Endothelial cell of umbilical vein (primary cell): ENCODE results near the gene CCDC196. TPM values are rescaled to one million over a fixed set of nuclear protein-coding genes. Genes with fewer than 3 reads are reported as not detected.

Experiments used
- BruUV-seq: library from RNA; stranded (reverse); fragments of 400-500 nt; replicated peaks from 2 replicates; lab custom pipeline; 2021; lab: Mats Ljungman, UMichigan
- CTCF ChIA-PET: fragments of 300-600, 350-600 bp; sonication (Branson Sonifier 250); formaldehyde crosslinking; loops from one replicate; lab custom pipeline; 2021; ENCODE audit warnings: antibody characterized with exemption, inconsistent platforms; lab: Charles Lee
- POLR2A ChIA-PET: fragments of 300-600, 350-600 bp; sonication (Branson Sonifier 250); formaldehyde crosslinking; loops from one replicate; lab custom pipeline; 2021; ENCODE audit warnings: antibody characterized with exemption, inconsistent platforms; lab: Charles Lee
- DNase-seq: peaks from one replicate; pipeline ENCODE4 v3.0.0-alpha.2; 2011; ENCODE audit warnings: low read depth, low spot score
- FAIRE-seq: peaks from 2 replicates; lab custom pipeline; 2011; peaks lifted over from hg19 to GRCh38; lab: Jason Lieb, UNC
- H2AFZ ChIP-seq: 2 replicates; pipeline ENCODE4 v1.6.0; 2012; ENCODE audit warnings: low read depth, low read length, control low read depth, inconsistent platforms
- H3K27ac ChIP-seq: 2 replicates; pipeline ENCODE4 v1.5.1; 2011; ENCODE audit warnings: low read depth, mild to moderate bottlenecking, control low read depth, low read length, moderate library complexity; ENCODE audit not compliant: insufficient read depth
- H3K27me3 ChIP-seq, 2 experiments: 2 replicates each; pipeline versions ENCODE4 v1.6.0 to v1.6.1; 2011; ENCODE audit warnings: low read length in 2 of 2, mixed read lengths in 1 of 2; ENCODE audit not compliant: control insufficient read depth in 2 of 2, insufficient read depth in 2 of 2
- H3K36me3 ChIP-seq, 2 experiments: 2 replicates in 1 of 2; 3 replicates in 1 of 2; pipeline ENCODE4 v1.5.1; 2011; ENCODE audit warnings: low read length in 2 of 2, mild to moderate bottlenecking in 1 of 2, moderate library complexity in 1 of 2; ENCODE audit not compliant: control insufficient read depth in 2 of 2, insufficient read depth in 2 of 2; ENCODE audit errors: extremely low read depth in 1 of 2
- H3K4me1 ChIP-seq: 3 replicates; pipeline ENCODE4 v1.5.1; 2011; ENCODE audit warnings: mild to moderate bottlenecking, low read length; ENCODE audit not compliant: control insufficient read depth, insufficient read depth; ENCODE audit errors: extremely low read depth
- H3K4me2 ChIP-seq: 2 replicates; pipeline ENCODE4 v1.6.1; 2011; ENCODE audit warnings: low read length, control low read depth, mixed read lengths; ENCODE audit not compliant: insufficient read depth
- H3K4me3 ChIP-seq, 3 experiments: fragments of 200-600 bp in 1 of 3; sonication (generic), shearing (Covaris generic) in 1 of 3; replicated peaks in 1 of 3; 2 replicates each; pipeline ENCODE4 v1.5.1; 2011 to 2016; ENCODE audit warnings: control low read depth in 3 of 3, low read length in 3 of 3, mild to moderate bottlenecking in 2 of 3, inconsistent platforms in 1 of 3, low read depth in 1 of 3, moderate library complexity in 1 of 3; ENCODE audit not compliant: insufficient read depth in 1 of 3
- H3K79me2 ChIP-seq: 2 replicates; pipeline ENCODE4 v1.6.0; 2012; ENCODE audit warnings: low read length, inconsistent platforms; ENCODE audit not compliant: control insufficient read depth, insufficient read depth
- H3K9ac ChIP-seq: replicated peaks from 2 replicates; pipeline ENCODE3; 2011; ENCODE audit warnings: low read length, control low read depth; ENCODE audit not compliant: insufficient read depth; ENCODE audit errors: extremely low read depth
- H3K9me1 ChIP-seq: replicated peaks from 3 replicates; pipeline ENCODE4 v1.6.0; 2011; ENCODE audit warnings: mild to moderate bottlenecking, low read length; ENCODE audit not compliant: control insufficient read depth, insufficient read depth; ENCODE audit errors: extremely low read depth
- H3K9me3 ChIP-seq: replicated peaks from 2 replicates; pipeline ENCODE4 v1.5.1; 2012; ENCODE audit warnings: low read length, inconsistent platforms; ENCODE audit not compliant: control insufficient read depth, insufficient read depth
- H4K20me1 ChIP-seq: replicated peaks from 2 replicates; pipeline ENCODE3; 2011; ENCODE audit warnings: mild to moderate bottlenecking, low read length; ENCODE audit not compliant: control insufficient read depth, insufficient read depth; ENCODE audit errors: extremely low read depth
- EZH2 ChIP-seq: IDR thresholded peaks from 2 replicates; pipeline ENCODE4 v1.6.1; 2012; ENCODE audit warnings: borderline replicate concordance, low read depth, mild to moderate bottlenecking, moderate library complexity, low read length, inconsistent platforms; ENCODE audit not compliant: severe bottlenecking
- FOS ChIP-seq: IDR thresholded peaks from 2 replicates; pipeline ENCODE4 v1.6.1; 2011; ENCODE audit warnings: mild to moderate bottlenecking, low read length, moderate library complexity, borderline replicate concordance; ENCODE audit not compliant: insufficient read depth
- GATA2 ChIP-seq: IDR thresholded peaks from 2 replicates; pipeline ENCODE4 v1.7.0; 2011; ENCODE audit warnings: low read depth, mild to moderate bottlenecking, moderate library complexity, mixed read lengths, low read length; ENCODE audit not compliant: insufficient read length, insufficient read depth
- JUN ChIP-seq: IDR thresholded peaks from 2 replicates; pipeline ENCODE4 v1.6.1; 2011; ENCODE audit warnings: borderline replicate concordance, low read depth; ENCODE audit not compliant: insufficient read length, insufficient read depth
- MYC ChIP-seq: IDR thresholded peaks from one replicate; pipeline ENCODE4 v1.6.1; 2011; ENCODE audit warnings: mild to moderate bottlenecking, low read depth, low read length
- POLR2A ChIP-seq: IDR thresholded peaks from 2 replicates; pipeline ENCODE4 v1.6.1; 2012; ENCODE audit warnings: low read depth, mild to moderate bottlenecking, control low read depth, low read length
- POLR2AphosphoS5 ChIP-seq: IDR thresholded peaks from 2 replicates; pipeline ENCODE4 v1.6.1; 2012; ENCODE audit warnings: low read depth, mild to moderate bottlenecking, control low read depth, low read length, moderate library complexity; ENCODE audit not compliant: insufficient read depth
- dilution Hi-C: fragments of 300-500 bp; cut with MboI; formaldehyde crosslinking; loops from one replicate; pipeline ENCODE4 v1.15.0; 2019; ENCODE audit warnings: low sequenced_read_pairs; ENCODE audit not compliant: extremely low pct_ligation_motif_present
- intact Hi-C: fragments of 100-400 bp; cut with micrococcal nuclease; formaldehyde crosslinking; loops from one replicate; pipeline ENCODE4 v1.10.0; 2022
- polyA plus RNA-seq, 4 experiments: library from polyadenylated mRNA; depleted of rRNA in 3 of 4; stranded (reverse) in 3 of 4; unstranded in 1 of 4; fragments of >200 nt; gene quantifications; 2 replicates each; pipeline versions ENCODE4 v1.2.1 to v1.2.3, GENCODE V29; 2011 to 2012; ENCODE audit warnings: missing spikeins in 1 of 4
- total RNA-seq: library from RNA; stranded (reverse); gene quantifications from 2 replicates; pipeline ENCODE4 v1.2.3, GENCODE V29; 2021
- TF ChIP-seq, protein P1 (sequence below), 2 donors: IDR thresholded peaks; 1 replicate in 1 of 2; 2 replicates in 1 of 2; pipeline ENCODE4 v1.5.1; 2011; ENCODE audit warnings: low read length in 2 of 2, mild to moderate bottlenecking in 2 of 2, moderate library complexity in 2 of 2, control low read depth in 1 of 2, inconsistent platforms in 1 of 2, low read depth in 1 of 2; ENCODE audit not compliant: insufficient read depth in 1 of 2; ENCODE audit errors: extremely low read depth in 1 of 2
- TF ChIP-seq, protein P2 (sequence below): IDR thresholded peaks from 2 replicates; pipeline ENCODE4 v1.6.1; 2011; ENCODE audit not compliant: insufficient read depth, insufficient read length

CCDC196 gene
- total and polyA plus RNA-seq, 2 donors (not counting 3 experiments of a cell fraction or from before 2014, with no cell fraction given), result not detected

DNA sequence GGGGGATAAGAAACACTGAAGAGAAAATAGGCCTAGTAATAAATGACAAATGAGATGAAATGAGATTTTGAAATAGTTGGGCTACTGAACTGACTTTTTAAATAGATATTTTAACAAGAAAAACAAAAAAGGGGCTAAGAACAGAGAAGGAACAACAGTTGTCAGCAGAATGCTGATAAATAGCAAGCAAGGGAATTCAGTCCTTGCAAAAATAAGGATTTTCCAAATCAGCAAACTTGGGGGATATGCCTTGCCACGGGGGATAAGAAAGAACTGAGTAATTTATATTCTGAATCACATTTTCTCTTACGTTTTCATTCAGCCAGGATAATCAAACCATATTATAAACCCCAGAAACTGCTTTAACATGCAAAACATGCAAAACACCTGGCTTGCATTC lies 12.9 kb upstream of the CCDC196 start:
- H3K36me3 ChIP-seq, result no peaks in the 10 kb centered on the region
- ChIA-PET CTCF (no interaction called here), POLR2A (no interaction called here)
- dilution Hi-C loops, result no loop called here
- H3K27me3 ChIP-seq, result no peaks in the 10 kb centered on the region
- BruUV-seq, result no TSS peak
- no peak overlapping the region for H3K9ac ChIP-seq
- no peaks in the 10 kb centered on the region for H3K9me1 ChIP-seq
- no peak overlapping the region for H3K4me3 ChIP-seq
- TF ChIP-seq POLR2AphosphoS5 (no peak), JUN (no peak), GATA2 (no peak)
- TF ChIP-seq, protein P1, sequence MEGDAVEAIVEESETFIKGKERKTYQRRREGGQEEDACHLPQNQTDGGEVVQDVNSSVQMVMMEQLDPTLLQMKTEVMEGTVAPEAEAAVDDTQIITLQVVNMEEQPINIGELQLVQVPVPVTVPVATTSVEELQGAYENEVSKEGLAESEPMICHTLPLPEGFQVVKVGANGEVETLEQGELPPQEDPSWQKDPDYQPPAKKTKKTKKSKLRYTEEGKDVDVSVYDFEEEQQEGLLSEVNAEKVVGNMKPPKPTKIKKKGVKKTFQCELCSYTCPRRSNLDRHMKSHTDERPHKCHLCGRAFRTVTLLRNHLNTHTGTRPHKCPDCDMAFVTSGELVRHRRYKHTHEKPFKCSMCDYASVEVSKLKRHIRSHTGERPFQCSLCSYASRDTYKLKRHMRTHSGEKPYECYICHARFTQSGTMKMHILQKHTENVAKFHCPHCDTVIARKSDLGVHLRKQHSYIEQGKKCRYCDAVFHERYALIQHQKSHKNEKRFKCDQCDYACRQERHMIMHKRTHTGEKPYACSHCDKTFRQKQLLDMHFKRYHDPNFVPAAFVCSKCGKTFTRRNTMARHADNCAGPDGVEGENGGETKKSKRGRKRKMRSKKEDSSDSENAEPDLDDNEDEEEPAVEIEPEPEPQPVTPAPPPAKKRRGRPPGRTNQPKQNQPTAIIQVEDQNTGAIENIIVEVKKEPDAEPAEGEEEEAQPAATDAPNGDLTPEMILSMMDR (IDR thresholded peaks at IDR 0.05; ENCODE audit: extremely low read depth in 1 of 2, insufficient read depth in 1 of 2, low read depth in 1 of 2, low read length in 2 of 2), result no peak
- H4K20me1 ChIP-seq, result no peaks in the 10 kb centered on the region
- no peak overlapping the region for H3K27ac ChIP-seq
- FAIRE-seq, result no peak
- intact Hi-C loops, result no loop called here
- DNase-seq, result no peak
- H2AFZ ChIP-seq, result no peak overlapping the region
- no peaks in the 10 kb centered on the region for H3K79me2 ChIP-seq
- no peak overlapping the region for H3K4me2 ChIP-seq
- H3K9me3 ChIP-seq, result no peaks in the 10 kb centered on the region
- no peaks in the 10 kb centered on the region for H3K4me1 ChIP-seq

DNA sequence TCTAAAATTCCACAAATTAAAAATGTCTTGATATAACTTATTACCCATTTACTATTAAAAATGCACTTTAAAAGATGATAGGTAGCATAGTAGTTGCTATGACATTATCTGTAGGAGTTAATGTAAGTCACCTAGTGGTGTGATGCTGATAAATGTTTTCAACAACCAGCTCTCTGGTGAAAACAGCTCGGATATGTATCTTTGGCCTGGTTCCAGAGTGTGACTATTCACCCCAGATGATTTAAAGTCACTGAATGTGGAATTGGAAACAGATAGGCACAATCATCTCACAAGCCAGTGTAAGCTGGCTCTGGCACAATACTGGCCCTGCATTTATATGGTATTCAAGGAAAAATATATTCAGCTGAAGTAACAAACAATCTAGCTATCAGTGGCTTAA lies 9.2 kb upstream of the CCDC196 start:
- Histone ChIP-seq H3K36me3 (no peaks in the 10 kb centered on the region), H3K4me2 (no peak overlapping the region), H2AFZ (no peak overlapping the region), H3K27me3 (no peaks in the 10 kb centered on the region), H3K9me3 (no peaks in the 10 kb centered on the region), H3K27ac (no peak overlapping the region), H3K9me1 (no peaks in the 10 kb centered on the region), H3K9ac (no peak overlapping the region), H4K20me1 (no peaks in the 10 kb centered on the region), H3K4me3 (no peak overlapping the region), H3K79me2 (no peaks in the 10 kb centered on the region), H3K4me1 (no peaks in the 10 kb centered on the region)
- intact Hi-C loops (no loop called here), dilution Hi-C loops (no loop called here)
- no peak for TF ChIP-seq FOS
- no peak for TF ChIP-seq JUN
- no peak for TF ChIP-seq POLR2AphosphoS5
- TF ChIP-seq, protein P1 (IDR thresholded peaks at IDR 0.05; ENCODE audit: extremely low read depth in 1 of 2, insufficient read depth in 1 of 2, low read depth in 1 of 2, low read length in 2 of 2), result no peak
- no peak for TF ChIP-seq EZH2
- TF ChIP-seq GATA2, result no peak
- no peak for TF ChIP-seq MYC
- TF ChIP-seq, protein P2, sequence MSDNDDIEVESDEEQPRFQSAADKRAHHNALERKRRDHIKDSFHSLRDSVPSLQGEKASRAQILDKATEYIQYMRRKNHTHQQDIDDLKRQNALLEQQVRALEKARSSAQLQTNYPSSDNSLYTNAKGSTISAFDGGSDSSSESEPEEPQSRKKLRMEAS, result no peak
- TF ChIP-seq POLR2A, result no peak
- peak; percentile 70 for DNase-seq
- FAIRE-seq, result no peak
- ChIA-PET CTCF (interaction anchor here (1.0 to 2.1 kb wide), 5 partner anchors 9 to 22 kb away, joined by 3 to 7 read pairs (median 4); partner anchors contain the start of gene CCDC196), POLR2A (no interaction called here)
- no TSS peak for BruUV-seq
